Sciatic nerve (tissue), 2 donors: ENCODE measurements around the gene SEPTIN6. TPM values are rescaled to one million over a fixed set of nuclear protein-coding genes. Genes with fewer than 3 reads are reported as not detected.

Experiments used
- ATAC-seq: fragments of 200-7000 bp; cut with Tn5 transposase; one replicate; pipeline ENCODE4 v1.9.1; 2020; ENCODE audit warnings: mild to moderate bottlenecking, moderate library complexity
- DNase-seq: peaks from one replicate; pipeline ENCODE4 v3.0.0-alpha.2; 2020; ENCODE audit warnings: low spot score
- intact Hi-C: fragments of 100-400 bp; cut with DNase I; formaldehyde crosslinking; loops from one replicate; pipeline ENCODE4 v1.14.2; 2022
- total RNA-seq: library from RNA; stranded (reverse); fragmentation: NEBNext Ultra II Directional; extraction: Animal tissue kit (Norgen Biotek cat#: 25700); gene quantifications from one replicate; pipeline ENCODE4 v1.2.1, GENCODE V29; 2021
- donor health status: DM: no; HTN: no; CAD: no.
- donor health status: DM: no; HTN: no; CAD: no.

SEPTIN6 gene
- 33.0 TPM for total RNA-seq

DNA sequence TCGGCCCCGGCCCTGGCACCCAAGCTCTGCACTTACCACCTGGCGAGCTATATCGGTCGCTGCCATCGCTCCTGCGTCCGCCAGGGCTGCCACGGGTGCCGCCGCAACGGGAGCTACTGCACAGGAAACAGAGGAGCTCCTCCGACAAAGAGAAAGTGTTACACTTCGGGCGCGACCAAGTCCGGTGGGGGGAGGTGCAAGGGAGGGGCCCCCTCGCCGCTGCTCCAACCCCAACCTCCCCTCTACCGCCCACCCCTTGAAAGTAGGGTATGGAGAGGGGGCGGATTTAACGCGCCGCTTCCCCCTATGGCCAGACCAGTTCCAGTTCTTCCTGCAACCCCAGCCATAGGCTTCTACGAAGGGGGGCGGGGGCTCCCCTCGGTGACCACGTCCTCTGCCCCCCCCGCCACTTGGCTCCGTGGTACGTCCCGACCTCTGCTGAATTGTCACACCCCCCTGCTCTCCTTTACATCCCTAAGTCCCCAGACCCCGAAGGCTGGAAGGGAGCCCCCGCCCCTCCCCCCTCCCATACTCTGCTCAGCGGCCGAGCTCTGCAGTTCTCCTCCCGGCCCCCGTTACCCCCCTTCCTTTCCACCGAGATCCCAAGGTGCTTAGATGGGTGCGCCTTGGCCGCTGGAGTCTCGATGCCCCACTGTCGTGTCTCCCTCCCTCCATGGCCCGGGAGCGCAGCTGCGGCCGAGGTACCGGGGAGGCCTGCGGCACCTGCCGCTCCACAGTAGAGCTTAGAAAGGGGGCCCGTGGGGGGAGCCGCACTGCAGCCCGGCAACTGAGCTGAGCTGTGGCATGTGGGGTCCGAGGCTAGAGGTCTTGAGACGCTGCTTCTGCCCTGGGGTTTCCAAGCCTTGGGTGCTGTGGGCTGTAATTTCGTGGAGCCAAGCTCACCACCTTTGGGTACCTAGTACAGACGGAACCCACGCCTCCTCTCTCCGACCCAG lies at the start of gene SEPTIN6:
TSS of gene SEPTIN6 (minus strand) at position 129 of the 956 bp plus-strand sequence. CDS start at position 66, 63 bp downstream.
- intact Hi-C loops: no loop called here
- DNase-seq (peak; percentile 75), ATAC-seq (peak; percentile 83)

DNA sequence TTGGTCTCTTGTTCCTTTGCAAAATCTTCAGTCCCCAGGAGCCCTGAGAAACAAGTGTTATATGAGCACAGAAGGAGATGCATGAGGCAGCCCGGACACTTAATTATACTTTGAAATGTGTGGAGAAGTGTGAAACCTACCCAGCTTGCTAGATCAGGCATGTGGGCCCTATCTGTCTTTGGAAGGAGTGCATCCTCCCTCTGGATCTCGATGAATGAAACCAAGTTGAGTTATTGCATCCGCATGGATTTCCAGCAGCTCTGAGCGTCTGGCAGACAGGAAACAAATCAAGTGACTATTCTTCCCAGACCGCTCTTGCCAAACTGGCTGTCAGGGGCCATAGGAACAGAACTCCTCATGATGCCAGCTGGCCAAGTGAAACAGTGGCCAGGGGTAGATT lies 45.8 kb upstream of the SEPTIN6 start:
- DNase-seq: peak; percentile 13
- intact Hi-C loops: no loop called here
- no peak for ATAC-seq

DNA sequence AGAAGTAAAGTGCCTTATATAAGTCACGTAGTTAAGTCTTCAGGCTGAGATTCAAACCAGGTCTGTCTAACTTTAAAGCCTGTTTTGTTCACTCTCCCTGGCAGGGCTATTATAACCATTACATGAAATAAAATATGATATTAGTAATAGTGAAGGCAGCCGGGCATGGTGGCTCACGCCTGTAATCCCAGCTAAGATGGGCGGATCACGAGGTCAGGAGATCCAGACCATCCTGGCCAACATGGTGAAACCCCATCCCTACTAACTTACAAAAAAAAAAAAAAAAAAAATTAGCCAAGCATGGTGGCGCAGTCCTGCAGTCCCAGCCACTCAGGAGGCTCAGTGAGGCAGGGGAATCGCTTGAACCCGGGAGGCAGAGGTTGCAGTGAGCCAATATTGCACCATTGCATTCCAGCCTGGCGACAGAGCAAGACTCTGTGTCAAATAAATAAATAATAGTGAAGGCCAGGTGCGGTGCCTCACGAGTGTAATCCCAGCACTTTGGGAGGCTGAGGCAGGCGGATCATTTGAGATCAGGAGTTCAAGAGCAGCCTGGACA lies 43.3 kb upstream of the SEPTIN6 start:
- intact Hi-C loops: no loop called here
- DNase-seq (no peak), ATAC-seq (no peak)

DNA sequence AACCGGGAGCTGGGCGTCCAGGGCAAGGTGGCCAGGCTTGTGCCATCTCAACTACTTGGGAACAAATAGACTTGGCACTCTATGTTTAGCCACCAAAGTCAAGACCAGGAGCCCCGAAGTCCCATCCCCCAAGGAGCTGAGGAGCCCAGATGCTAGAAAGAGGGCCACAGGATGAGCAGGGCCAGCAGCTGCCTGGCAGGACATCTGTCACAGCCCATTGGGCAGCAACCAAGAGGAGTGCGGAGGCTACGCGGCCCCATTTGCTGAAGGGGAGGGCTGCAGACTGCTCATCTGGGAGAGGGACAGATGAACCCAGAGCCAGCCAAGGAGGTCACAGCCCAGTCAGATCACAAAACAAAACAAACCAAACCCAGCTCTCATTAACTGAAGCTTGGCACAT lies 42.5 kb upstream of the SEPTIN6 start:
- peak; percentile 40 for DNase-seq
- ATAC-seq: no peak
- intact Hi-C loops: no loop called here

DNA sequence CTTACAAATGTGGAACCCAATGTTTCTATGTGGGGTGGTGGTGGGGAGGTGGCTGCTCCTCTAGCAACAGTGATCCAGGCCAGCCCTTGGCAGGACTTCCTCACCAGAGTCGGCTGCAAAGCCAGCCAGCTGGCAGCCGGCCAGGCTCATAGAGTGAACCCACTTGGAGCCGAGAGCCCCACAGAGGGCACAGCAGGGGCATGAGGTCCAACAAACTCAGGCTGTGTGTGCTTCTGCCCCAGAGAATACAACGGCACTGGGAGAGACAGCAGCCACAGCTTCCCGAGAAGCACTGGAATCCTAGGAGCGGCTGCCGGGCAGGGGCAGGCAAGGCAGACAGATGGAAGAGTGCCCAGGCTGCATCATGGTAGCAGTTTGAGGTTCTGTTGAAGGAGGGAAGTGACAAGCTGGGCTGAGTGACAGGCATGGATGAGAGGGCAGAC lies 42.0 kb upstream of the SEPTIN6 start:
- intact Hi-C loops: no loop called here
- peak; percentile 68 for DNase-seq
- peak; percentile 42 for ATAC-seq

DNA sequence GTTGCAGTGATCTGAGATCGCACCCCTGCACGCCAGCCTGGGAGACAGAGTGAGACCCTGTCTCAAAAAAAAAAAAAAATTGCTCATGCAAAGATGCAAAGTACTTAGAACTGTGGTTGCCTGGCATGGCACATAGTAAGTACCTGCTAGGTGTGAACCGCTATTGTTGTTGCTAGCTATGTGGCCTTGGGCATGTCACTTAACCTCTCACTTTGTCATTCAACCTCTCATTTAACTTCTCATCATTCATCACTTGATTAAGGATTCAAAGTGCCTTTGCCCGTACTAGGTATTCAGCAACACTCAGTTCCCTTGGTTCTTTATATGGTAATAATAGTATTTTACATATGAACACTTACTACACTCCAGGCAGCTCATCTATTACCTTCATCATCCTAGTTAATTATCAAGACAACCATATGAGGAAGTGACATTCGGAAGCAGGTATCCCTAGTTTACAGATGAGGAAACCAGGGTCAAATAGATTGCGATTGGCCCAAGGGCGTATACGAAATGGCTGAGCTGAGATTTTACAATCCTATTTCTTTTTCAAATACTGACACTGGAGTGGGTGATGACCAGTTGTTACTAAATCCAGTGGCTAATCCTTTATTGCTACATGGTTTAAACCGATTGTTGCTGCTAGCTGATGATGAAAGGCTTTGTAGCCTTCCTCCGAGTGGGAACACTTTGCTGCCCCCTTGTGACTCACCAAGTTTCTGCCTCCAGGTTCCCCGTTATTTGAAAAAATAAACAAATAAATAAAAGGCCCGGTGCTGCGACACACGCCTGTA lies 36.6 kb upstream of the SEPTIN6 start:
- intact Hi-C loops: no loop called here
- DNase-seq: peak; percentile 72
- ATAC-seq: peak; percentile 76

DNA sequence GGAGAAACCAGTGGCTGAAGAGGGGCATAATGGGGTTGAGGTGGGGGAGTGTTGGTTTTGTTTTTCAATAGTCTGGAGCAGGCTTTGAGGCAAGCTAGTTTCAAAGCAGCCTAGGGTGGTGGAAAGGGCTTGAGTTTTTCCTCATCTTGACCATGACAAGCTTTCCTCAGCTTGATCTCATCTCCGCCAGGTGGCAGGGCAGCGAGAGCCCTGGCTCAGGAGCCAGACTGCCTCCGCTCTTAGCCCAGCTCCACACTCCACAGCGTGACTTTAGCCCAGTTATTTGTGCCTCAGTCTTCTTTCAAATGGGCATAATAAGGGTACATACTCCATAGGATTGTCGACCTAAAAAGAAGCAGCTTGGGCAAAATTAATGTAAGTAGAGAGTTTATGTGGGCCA lies 35.5 kb upstream of the SEPTIN6 start:
- ATAC-seq (no peak), DNase-seq (no peak)
- intact Hi-C loops: no loop called here

DNA sequence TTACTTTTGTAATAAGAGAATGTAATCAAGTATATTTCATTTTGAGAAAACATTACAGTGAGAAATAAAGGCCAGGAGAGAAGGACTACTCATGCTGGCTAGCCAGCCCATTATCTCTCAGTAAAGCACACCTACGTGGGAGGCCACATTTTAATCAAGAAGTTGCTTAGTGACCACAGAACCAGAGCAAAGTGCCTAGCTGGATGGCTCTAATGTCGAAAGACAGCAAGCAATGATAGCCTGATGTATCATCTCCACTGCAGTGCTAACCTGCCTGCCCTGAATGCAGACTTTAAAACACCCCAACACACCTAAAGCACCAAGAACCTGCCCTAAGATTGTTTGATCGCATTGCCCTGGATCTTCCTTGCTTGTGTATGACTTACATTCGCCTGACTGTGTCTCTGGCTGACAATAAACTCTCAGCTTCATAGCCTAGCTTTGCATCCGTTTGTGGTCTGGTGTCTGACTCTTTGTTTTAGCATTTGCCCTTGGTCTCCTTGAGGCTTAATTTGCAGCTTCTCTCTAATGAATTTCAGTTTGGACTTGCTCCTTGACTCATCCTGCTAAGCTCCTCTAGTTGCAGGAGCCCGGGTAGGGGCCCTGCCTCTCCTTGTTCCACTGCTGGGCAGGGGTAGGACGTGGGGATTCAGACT lies 34.1 kb upstream of the SEPTIN6 start:
- intact Hi-C loops: no loop called here
- ATAC-seq: no peak
- no peak for DNase-seq

DNA sequence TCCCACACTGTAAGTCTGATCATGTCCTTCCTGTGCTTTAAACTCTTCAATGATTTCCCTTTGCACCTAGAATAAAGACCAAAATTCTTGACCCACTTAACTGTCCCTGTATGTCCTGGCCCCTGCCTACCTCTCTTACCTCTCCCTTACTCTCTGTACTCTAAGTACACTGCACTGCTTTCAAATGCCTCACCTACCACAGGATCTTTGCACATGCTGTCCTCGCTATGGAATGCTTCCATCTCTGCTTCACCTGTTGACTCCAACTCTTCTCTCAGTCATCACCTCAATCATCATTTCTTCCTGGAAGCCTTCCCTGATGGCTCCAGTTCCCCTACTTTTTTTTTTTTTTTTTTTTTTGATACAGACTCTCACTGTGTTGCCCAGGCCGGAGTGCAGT lies 29.0 kb upstream of the SEPTIN6 start:
- intact Hi-C loops: no loop called here
- ATAC-seq (no peak), DNase-seq (no peak)

DNA sequence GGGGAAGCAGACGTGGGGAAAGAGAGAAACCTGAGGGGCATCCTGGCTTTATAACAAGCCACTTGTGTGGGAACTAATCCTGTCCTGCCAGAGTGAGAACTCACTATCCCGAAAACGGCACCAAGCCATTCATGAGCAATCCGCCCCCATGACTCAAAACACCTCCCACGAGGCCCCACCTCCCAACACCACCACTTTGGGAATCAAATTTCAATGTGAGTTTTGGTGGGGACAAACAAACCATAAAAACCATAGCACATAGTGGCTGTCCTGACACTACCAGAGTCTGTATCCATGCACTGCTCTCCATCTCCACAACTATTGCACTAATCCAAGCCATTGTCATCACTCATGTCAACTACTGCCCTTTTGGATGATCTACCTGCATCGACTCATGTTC lies 28.5 kb upstream of the SEPTIN6 start:
- intact Hi-C loops: no loop called here
- ATAC-seq (no peak), DNase-seq (no peak)

DNA sequence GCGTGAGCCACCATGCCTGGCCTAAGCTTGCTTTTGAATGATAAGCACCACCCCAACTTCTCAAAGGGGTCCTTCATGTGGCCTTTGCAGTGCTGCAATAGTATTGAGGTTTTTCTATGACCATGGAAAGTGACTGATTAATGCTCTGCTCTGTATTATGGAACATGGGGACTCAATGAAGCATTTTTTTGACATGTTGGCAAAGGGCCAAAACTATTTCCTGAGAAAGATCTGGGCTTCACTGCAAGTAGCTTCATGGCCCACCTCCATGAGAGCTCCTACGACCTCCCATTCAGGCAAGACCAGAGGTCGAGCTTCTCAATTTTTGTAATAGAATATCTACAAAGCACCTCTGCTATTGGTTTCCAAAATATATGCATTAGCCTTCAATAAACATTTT lies 16.7 kb upstream of the SEPTIN6 start:
- no peak for DNase-seq
- intact Hi-C loops: no loop called here
- no peak for ATAC-seq

DNA sequence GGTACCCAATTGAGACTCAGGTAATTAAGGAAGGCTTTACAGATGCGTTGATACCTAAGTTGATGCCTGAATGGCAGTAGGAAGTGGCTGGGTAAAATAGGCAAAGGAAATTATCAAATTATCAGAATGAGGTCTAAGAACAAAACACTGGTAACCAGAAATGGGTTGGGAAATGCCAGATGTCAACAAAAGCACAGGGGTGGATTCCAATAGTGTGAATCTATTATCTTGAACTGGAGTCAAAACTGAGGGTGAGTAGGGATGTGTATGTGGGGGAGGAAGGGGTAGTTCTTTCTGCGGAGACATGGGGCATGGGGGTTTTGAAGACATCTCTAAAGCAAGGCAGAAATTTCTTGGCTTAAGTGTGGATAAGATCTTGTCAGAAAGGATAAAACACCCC lies 16.0 kb upstream of the SEPTIN6 start:
- intact Hi-C loops: no loop called here
- DNase-seq: no peak
- ATAC-seq: no peak

DNA sequence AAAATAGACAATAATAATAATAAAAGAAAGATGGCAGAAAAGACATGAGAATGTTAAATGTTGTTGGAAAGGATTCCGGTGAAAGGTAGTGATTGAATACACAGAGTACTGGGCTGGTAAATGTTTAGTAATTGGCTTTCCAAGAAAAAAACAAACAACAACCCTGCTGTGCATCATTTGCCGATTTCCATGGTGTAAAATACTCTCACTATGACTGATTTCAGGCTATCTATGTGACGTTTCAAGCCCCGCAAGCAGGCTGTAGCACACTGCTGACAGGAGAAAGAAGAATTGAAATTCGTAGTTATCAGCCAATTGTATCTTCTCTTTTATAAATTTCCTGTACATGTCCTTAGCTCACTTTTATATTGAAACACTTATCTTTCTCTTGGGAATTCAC lies 13.6 kb upstream of the SEPTIN6 start:
- intact Hi-C loops: no loop called here
- DNase-seq (no peak), ATAC-seq (no peak)

DNA sequence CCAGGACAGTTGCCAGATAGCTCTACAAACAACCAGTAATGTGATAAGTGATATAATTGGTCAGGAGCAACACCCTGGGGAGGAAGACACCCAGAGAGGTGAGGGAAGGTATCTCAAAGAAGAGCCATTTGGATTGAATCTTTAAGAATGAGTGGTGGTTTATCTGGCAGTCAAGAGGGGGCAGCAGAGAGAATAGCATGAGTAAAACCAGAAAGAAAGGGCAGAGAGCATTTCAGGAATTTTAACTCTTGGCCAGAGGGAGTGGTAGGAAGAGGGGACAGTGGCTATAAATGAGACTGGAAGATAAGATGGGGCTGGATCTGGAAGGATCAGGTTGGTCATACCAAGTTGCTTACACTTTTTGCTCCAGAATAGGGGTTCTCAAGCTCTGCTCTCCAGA lies 5.9 kb upstream of the SEPTIN6 start:
- ATAC-seq: no peak
- intact Hi-C loops: no loop called here

DNA sequence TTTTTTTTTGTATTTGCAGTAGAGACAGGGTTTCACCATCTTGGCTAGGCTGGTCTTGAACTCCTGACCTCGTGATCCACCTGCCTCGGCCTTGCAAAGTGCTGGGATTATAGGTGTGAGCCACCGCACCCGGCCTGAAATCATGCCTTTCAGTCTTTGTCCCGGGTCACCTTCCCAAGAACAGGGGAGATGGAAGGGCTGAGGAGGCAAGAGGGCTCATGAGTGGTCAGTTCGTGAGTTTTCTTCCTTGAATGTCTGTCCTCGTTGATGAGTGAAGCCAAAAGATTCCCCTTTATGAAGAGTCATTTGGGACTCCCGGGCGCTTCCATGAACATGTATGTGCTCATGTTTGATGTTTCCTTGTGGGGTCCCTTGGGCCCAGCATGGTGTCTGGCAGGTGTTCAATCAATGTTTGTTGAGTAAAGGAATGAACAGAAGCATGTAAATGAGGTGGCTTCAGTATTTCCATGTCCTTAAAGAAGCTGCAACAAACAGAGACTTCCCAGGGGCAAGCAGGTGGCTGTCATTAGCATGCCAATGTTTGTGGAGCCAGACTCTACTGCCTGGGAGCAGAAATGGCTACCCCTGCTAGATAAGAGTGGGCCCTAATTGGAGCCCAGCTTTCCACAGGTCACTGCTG lies 3.4 kb upstream of the SEPTIN6 start:
- intact Hi-C loops: no loop called here
- ATAC-seq: no peak
- DNase-seq: no peak

More for the DNA sequence above, 5.9 kb upstream of the SEPTIN6 start:
- DNase-seq: no peak

DNA sequence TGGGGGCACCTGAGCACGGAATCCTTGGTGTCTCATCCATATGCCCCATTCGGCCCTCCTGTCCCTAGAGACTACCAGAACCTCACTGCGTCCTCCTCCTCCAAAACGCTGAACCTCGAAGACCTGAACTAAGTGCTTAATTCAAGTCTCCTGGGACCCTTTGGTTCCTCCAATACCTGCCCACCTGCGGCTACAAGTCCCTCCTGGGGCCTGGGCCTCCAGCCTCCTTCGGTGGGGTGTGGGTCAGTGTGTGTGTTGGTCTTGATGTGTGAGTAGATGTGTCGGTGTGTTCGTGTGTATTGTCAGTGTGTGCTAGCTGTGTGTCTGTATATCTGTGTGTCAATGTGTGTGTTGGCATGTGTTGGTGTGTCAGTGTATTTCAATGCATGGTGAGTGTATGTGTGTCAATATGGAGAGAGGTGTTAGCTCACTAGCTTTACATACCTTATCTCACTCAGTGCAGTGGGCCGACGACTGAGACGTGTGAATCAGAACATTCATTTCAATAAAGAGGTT lies 2.6 kb upstream of the SEPTIN6 start:
- DNase-seq (no peak), ATAC-seq (no peak)
- intact Hi-C loops: no loop called here

DNA sequence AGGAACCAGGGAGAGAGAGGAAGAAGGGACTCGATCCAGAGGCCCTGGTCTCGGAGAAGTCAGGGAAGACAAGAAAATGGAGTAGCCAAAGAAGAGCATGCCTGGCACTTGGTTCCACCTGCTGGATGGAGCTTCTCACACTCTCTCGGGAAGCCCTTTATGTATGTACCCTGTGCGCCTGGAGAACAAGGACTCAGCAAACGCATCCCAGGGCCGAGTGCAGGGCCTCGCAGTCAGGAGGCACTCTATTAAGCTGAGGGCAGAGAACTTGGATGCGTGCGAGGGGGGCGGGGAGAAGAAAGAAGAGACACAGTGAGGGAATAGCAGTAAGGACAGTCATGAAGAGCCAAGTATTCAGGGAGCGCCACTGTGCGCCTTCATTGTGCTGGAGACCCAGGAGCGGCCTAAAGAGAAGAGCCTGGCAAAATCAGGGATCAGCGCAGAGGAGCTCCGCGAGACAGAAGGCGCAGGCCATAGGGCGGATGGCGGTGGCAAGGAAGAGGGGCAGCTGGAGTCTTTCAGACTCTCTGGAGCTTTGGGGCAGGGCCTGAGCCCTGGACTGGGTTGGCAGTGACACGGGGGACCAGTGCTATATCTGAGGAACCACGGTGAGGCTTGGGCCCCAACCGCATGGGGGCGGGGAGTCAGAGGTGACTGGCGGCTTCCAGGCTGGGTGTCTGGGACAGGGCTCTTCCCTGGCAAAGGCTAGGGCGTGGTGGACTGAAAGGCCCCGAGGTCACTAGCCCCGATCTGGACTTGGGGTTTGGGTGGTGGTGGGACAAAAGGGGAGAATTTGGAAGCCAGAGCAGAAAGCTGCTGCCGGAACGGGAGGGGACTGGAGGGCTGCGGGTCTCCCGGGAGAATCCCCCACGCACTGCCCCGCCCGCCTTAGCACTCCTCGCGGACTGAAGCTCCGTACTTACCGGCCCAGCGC lies 1.9 kb upstream of the SEPTIN6 start:
- no peak for DNase-seq
- ATAC-seq: no peak
- intact Hi-C loops: no loop called here
